HG03354 (cell line): ENCODE data around the gene CAP1.
"Not testable (repeated sequence)": the region's sequence is repeated elsewhere in the genome, so short reads cannot be mapped to it uniquely, and the experiment has no call there.

Experiments
- ATAC-seq: cut with Tn5 transposase; IDR thresholded peaks from one replicate; pipeline ENCODE4 v1.9.1; 2021; ENCODE audit warnings: mild to moderate bottlenecking; ENCODE audit not compliant: unreplicated experiment, poor library complexity, severe bottlenecking

CAP1 gene, protein sequence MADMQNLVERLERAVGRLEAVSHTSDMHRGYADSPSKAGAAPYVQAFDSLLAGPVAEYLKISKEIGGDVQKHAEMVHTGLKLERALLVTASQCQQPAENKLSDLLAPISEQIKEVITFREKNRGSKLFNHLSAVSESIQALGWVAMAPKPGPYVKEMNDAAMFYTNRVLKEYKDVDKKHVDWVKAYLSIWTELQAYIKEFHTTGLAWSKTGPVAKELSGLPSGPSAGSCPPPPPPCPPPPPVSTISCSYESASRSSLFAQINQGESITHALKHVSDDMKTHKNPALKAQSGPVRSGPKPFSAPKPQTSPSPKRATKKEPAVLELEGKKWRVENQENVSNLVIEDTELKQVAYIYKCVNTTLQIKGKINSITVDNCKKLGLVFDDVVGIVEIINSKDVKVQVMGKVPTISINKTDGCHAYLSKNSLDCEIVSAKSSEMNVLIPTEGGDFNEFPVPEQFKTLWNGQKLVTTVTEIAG

DNA sequence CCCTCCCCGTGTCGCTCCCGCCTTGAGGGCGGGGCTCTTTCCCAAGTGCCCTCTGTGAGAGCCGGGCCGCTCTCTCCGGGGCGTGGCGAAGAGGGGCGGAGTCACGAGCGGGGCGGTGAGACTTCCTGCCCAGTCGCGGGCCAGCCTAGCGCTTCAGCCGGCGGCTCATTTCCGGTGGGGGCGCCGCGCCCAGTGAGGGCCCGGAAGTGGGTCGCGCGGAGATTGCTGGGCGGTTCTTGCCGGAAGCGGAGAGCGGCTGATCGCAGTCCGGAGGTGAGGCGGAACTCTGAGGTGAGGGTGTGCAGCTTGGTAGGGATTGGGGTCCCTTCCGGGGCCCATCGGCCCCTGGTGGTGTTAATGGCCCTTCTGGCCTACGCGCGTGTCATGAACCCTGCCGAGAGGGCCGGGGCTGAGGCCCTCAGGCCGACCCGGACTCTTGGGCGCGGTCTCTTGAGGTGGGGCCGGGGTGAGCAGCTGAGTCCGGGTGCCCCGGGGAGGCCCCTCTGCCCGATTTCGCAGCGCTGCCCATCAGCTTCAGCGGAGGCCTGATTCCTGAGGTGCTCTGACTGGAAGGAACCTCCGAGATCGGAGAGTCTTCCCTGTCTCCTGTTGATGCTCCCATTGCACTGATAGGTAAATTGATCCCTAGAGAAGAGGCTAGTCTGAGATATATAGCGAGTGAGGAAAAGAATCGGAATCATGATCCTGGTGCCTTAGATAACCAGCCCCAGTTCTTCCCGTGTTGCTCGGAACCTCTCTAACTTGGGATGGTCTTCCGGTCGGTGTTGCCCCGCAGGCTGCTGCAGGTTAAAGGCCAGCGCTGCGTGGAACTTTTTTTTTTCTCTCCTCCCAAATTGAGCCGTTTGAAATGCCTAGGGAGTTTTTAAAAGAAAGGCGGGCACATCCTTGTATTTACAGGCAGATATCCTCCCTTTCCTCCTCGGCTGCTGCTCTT lies at the start of gene CAP1:
Gene CAP1, plus strand, starts transcription at position 219 of the 955 bp plus-strand sequence. CDS start 18,618 bp downstream, outside the sequence.
- peak; percentile 80 for ATAC-seq

- ATAC-seq = no peak
Measured at GRCh38 chr1:39992234-39992633, 48.3 kb upstream of the CAP1 start.

DNA sequence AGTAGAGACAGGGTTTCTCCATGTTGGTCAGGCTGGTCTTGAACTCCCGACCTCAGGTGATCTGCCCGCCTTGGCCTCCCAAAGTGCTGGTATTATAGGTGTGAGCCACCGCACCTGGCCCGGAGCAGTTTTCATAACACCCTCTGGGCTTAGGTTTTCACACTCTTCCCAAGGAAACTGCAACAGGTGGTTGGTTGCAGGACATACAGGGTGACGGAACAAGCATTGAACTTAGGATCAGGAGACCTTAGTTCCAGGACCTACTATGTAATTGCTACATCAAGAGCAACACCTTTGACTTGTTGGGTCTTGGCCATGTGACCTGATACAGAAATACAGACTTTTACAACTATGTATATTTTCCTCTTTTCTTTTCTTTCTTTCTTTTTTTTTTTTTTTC lies 47.6 kb upstream of the CAP1 start:
- no peak for ATAC-seq

DNA sequence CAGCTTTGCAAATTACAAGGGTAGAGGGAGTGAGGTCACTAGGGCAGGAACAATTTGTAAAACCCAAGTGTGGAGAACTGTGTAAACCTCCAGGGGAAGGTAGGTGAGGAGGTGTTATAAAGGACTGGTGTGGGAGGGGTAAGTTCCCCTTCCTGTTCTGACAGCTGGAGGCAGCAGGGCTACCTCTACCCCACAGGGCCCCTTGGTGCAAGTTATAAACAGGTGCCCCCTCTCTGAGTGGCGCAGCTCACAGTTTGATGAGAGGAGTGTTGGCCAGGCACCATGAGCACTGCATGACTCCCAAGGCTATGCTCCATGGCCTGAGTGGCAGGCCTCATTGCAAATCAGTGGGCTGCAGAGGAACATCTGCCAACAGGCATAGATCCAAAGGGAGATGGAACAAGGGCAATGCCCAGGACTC lies 44.5 kb upstream of the CAP1 start:
- peak; percentile 69 for ATAC-seq

- ATAC-seq = no peak
Measured at GRCh38 chr1:39996396-39997004, 44.0 kb upstream of the CAP1 start.

- ATAC-seq = no peak
Measured at GRCh38 chr1:40001456-40001855, 39.1 kb upstream of the CAP1 start.

DNA sequence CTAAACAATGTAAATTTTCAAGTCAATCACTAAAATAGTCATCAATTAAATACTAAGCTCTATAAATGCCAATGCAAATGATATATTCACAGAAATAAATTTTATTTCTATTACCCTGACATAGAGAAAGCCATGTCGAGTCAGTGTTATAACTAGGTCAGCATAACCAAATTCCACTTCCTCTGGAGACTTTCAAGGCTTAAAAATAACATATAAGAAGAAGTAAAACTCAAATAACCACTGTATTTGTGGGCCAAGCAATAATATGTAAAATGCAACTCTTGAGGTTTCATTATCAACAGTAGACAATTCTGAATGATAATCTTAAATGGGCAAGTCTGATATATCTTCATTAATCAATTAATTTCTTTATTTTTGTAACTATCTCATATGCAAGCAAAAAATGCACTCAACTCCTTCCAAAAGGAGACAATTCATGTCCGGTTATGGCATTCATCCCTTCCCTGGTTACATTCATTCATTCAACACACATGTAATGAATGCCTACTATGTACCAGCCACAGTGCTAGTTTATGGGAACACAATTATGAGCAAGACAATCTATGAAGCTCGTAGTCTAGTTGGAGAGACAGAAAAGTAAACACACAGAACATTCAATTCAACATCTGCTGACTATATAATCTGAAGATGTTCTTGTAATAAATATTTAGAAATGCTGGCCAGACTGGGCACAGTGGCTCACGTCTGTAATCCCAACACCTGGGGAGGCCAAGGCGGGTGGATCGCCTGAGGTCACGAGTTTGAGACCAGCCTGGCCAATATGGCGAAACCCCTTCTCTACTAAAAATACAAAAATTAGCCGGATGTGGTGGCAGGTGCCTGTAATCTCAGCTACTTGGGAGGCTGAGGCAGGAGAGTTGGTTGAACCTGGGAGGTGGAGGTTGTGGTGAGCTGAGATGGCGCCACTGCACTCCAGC lies 37.1 kb upstream of the CAP1 start:
- peak; percentile 78 for ATAC-seq

- ATAC-seq = no peak
Measured at GRCh38 chr1:40004857-40005256, 35.7 kb upstream of the CAP1 start.

GRCh38 chr1:40007481-40008034 lies 33.0 kb upstream of the CAP1 start:
- not testable (repeated sequence) for ATAC-seq

GRCh38 chr1:40011198-40011597 lies 29.3 kb upstream of the CAP1 start:
- no peak for ATAC-seq

DNA sequence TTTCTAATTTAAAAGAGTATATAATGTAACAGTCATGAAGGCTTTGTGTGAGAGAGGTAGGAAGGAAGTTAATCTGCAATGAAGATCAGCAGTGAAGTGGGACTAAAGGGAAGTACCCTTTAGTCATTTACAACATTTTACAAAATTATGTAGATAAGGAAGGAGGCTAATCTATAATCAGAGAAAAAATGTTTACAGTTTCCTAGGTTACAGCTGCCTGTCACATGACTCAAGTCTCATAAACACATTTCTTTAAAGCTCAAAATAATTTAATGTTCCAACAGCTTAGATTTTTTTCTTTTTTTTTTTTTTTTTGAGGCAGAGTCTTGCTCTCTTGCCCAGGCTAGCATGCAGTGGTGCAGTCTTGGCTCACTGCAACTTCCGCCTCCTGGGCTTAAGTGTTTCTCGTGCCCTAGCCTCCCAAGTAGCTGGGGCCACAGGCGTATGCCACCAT lies 26.2 kb upstream of the CAP1 start:
- no peak for ATAC-seq

GRCh38 chr1:40014812-40015594 lies 25.5 kb upstream of the CAP1 start:
- ATAC-seq = no peak

GRCh38 chr1:40017951-40018575 lies 22.5 kb upstream of the CAP1 start:
- no peak for ATAC-seq

DNA sequence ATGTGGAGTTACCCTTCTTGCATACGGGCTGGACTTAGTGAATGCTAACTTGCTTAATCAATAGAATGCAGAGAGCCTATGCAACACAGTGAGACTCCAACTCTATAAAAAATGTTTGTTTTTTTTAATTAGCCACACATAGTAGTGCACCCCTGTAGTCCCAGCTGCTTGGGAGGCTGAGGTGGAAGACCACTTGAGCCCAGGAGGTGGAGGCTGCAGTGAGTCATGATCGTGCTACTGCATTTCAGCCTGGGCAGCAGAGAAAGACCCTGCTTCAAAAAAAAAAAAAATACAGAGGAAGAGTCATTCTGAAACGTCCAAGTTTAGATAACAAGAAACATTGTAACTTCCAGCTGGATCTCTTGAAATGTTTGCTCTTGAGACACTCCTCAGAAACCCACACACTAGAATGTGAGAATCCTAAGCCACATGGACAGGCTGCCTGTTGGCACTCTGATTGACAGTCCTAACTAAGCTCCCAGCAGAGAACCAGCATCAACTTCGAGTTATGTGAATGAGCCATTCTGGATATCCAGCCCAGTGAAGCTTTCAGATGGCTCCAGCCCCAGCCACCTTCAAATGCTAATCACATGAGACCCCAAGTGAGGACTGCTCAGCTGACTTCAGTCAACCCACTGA lies 20.0 kb upstream of the CAP1 start:
- ATAC-seq = no peak

- ATAC-seq = no peak
Measured at GRCh38 chr1:40023379-40023944, 17.1 kb upstream of the CAP1 start.

DNA sequence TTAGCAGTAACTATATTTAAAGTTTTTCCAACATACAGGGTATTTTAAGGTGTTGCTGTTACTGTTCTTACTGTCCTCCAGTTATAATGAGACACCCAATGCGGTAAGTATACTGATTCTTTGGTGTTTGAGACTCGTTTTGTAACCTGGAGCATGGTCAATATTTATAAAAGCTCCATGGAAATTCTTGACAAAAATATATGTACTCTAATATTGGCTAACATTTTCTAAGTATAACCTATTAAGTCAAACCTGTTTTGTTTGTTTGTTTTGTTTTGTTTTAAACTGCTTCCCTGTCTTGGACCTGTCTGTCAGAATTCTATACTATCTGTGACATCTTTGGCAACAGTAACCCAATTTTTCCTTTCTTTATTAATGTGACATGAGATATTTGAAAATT lies 15.9 kb upstream of the CAP1 start:
- ATAC-seq = no peak

GRCh38 chr1:40027647-40028046 lies 12.9 kb upstream of the CAP1 start:
- ATAC-seq = no peak
